Measurements from ENCODE around the gene ARHGAP45. TPM values are rescaled to one million over a fixed set of nuclear protein-coding genes. Genes with fewer than 3 reads are reported as not detected.
A peak's percentile ranks its signal among the peaks of the same experiment; 100 is the strongest.

The ARHGAP45 gene
- polyA plus RNA-seq, 3 donors, result 10.0 to 14.9 (median 14.8) TPM

DNA sequence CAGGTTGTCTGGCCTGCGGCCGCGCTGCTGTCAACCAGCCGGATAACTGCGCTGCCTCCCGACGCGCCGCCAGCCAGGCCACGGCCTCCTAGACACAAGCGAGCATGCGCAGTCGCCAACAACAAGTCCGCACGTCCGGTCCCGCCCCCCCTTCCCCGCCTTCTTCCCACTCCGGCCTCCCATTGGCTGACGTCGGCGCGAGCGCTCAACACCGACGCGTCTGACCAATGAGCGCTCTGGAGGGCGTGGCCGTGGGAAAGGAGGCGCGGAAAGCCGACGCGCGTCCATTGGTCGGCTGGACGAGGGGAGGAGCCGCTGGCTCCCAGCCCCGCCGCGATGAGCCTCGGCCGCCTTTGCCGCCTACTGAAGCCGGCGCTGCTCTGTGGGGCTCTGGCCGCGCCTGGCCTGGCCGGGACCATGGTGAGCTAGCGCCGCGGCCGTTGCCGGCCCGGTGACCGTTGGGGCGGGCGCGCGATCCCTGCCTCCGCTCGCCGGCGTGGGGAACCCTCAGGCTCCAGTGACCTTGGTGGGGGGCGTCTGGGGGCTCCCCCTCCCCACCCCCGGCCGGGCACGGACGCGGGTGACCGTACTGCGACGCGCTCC is 36.8 kb downstream of the ARHGAP45 start, which contains the start of gene GPX4:
TSS of gene GPX4 (plus strand) at position 287 of the 603 bp plus-strand sequence. CDS start at position 337, 50 bp downstream.
- DNase-seq, result peak; percentile 100

DNA sequence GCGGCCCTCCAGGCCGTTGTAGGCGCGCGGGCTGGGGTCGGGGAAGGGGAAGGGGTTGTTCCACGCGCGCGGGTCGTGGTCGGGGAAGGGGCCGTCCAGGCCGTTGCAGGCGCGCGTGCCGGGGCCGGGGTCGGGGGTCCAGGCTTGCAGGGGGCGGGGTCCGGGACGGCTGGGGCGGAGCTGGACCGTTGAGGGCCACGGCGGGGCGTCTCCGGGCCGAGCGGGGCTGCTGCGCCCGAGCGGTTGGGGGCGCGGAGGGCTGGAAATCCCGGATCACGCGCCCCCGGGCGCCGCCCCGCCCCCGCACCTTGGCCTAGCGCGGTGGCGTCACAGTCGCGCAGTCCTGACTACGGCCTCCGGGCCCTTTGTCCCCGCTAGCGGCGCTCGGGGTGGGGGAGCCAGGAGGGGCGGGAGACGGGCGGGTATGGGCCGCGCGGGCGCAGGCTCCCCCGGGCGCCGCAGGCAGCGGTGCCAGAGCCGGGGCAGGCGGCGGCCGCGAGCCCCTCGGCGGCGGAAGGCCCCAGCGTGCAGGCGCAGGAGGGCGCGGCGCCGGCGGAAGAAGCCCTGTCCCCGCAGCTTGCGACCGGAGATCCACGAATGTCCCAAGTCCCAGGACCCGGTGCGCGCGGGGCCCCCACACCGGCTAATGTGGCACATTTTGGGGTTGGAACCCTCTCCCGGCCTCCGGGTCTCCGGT is 37.5 kb downstream of the ARHGAP45 start:
- DNase-seq, result peak; percentile 73

DNA sequence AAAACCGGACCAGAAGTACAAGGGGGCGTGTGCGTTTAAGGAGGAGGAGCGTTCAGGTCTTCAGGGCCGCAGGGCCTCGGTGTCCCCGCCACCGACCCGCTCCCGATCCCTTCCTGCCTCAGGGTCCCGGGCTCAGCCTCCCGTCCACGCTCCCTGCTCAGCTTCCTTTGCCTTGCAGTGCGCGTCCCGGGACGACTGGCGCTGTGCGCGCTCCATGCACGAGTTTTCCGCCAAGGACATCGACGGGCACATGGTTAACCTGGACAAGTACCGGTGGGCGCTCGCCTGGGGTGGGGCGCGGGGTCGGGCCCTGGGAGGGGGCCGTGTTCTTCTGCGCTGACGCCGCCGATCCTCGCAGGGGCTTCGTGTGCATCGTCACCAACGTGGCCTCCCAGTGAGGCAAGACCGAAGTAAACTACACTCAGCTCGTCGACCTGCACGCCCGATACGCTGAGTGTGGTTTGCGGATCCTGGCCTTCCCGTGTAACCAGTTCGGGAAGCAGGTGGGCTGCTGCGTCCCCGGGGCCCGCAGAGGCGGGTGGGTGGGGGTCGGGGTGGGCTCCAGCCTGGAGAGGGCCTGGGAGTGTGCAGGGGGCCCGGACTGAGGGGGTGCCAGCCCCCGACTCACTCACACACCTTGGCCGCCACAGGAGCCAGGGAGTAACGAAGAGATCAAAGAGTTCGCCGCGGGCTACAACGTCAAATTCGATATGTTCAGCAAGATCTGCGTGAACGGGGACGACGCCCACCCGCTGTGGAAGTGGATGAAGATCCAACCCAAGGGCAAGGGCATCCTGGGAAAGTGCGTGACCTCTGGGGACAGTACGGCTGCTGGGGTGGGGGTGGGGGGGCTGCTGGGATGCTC is 38.3 kb downstream of the ARHGAP45 start:
- DNase-seq, result no peak

DNA sequence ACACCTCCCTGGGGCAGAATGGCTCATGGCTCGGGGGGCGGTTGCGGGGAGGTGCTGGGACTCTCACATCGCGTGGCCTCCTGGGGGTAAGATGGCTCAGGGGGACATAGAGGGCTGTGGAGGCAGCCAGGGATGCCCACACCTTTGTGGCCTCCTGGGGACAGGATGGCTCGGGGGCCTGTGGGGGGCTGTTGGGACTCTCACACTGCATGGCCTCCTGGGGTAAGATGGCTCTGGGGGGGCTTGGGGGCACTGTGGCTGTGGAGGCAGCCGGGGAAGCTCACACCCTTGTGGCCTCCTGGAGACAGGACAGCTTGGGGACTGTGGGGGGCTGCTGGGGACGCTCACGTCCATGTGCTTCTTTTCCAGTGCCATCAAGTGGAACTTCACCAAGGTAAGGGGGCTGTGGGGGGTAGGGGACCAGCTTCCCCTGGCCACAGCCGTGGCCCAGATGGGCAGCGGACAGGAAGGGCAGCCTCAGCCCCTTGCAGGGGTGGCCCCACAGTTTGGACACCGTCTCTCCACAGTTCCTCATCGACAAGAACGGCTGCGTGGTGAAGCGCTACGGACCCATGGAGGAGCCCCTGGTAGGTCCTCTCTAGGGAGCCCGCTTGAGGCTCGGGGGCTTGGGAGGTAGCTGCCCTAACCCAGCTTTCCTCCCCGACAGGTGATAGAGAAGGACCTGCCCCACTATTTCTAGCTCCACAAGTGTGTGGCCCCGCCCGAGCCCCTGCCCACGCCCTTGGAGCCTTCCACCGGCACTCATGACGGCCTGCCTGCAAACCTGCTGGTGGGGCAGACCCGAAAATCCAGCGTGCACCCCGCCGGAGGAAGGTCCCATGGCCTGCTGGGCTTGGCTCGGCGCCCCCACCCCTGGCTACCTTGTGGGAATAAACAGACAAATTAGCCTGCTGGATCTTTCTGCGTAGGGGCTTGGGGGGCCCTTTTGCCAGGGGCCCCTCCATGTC is 39.2 kb downstream of the ARHGAP45 start:
- DNase-seq, result no peak

DNA sequence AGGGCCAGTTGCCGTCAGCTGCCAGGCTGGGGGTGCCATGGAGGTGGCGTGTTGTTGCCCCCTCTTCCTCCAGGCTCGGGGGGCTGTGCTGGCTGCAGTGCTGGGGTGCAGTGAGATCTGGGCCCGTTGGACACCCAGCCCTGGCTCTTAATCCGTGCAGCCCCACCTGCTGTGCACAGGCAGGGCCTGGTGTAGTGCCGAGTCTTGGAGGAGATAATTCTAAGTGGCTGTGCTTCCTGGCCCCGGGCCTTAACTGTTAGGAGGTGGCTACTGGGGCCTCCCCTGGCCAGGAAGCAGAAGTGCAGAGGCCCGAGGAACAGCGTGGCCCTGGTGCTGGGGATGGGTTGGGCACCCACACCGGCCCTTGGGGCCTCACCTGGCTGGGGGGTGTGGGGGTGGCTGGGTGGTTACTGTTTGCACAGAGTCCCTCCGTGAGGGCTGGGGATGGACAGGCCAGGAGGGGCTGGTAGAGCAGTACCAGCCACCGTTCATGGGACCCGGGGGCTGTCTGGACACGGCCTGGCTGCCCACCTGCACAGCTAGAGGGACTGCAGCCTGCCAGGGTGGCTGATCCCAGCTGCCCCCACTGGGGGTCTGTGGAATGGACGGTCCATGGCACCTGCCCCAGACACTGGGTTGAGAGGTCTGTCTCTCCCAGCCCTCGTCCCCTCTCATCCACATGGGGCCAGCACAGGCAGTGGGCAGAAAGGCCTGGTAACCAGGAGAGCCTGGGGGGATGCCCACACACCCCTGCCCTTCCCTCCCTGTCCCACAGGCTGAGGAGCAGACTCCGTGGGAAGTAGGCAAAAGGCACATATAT is 40.1 kb downstream of the ARHGAP45 start:
- no peak for DNase-seq

DNA sequence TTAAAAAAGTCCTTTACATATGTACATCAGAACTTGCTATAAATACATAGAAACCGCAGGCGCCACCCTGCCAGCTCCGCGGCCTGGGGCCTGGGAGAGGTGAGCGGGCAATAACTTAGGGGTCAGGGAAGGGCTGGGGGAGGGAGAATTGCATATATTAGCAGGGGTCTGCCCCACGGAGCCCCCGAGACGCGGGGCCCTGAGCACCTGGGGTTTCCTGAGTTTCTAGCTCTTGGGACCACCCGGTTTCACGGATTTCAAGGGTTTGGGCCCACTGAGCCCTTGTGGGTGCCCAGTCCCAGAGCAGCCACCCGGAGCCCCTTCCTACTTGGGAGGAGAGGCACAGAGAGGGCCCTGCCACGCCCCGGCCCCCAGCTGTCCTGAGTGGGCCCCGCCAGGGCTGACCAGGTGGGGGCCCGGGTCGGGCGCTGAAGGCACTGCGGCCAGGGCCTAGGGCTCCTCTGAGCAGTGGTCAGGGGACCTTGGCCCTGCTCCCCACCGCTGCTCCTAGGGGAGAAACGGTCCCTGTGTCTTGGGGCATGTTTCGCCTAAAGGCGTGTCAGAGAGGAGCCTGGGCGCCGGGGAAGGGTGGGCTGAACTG is 40.8 kb downstream of the ARHGAP45 start:
- DNase-seq, result no peak

DNA sequence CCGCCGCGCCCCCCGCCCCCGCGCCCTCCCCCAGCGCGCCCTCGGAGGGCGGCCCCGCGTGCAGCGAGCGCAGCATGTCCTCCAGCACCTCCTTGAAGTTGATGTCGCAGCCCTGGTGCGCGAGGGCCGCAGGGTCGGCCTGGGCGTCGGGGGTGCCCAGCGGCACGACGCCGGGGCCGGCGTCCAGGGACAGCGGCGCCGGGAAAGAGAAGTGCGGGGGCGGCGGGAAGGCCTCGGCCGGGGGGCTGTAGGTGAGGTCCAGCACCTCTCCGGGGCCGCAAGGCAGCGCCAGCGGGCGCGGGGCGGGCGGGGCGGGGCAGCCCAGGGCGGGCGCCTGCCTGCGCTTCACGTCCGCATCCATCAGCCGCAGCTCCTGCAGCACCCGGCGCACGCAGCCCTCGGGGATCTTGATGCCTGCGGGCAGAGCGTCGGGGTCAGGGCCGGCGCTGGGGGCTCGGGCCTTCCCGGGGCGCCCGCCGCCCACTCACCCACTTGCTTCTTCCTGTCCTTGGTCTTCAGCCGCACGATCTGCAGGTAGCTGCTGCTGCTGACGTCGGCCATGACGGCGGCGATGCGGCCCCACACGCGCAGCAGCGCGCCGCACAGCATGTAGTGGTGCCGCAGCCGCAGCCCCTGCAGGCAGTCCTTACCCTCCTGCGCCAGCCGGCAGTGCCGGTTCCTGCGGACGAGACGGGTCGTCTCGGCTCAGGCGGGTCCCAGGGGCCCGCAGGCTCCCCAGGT is 41.5 kb downstream of the ARHGAP45 start:
- no peak for DNase-seq

DNA sequence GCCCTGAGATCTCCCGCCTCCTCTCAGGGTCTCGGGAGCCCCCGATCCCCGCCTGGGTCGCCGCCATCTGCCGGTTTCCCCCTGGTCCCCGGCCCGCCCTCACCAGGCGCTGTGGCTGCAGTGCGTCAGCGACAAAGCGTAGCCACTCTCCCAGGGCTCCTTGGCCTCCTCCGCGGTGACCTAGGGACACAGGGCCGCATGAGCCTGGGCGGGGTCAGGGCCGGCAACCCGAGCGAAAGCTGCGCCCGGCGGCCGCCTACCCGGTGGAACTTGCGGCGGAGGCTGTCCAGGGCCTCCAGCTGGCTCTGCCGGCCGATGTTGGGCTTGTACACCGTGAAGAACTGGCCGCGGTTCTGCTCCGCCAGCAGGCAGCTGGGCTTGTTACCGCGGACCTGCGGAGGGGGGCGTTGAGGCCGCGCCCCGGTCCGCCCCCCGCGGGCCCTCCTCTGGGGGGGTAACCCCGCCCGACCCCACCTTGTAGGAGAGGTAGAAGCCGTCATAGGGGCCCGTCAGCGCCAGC is 42.1 kb downstream of the ARHGAP45 start:
- DNase-seq, result no peak

DNA sequence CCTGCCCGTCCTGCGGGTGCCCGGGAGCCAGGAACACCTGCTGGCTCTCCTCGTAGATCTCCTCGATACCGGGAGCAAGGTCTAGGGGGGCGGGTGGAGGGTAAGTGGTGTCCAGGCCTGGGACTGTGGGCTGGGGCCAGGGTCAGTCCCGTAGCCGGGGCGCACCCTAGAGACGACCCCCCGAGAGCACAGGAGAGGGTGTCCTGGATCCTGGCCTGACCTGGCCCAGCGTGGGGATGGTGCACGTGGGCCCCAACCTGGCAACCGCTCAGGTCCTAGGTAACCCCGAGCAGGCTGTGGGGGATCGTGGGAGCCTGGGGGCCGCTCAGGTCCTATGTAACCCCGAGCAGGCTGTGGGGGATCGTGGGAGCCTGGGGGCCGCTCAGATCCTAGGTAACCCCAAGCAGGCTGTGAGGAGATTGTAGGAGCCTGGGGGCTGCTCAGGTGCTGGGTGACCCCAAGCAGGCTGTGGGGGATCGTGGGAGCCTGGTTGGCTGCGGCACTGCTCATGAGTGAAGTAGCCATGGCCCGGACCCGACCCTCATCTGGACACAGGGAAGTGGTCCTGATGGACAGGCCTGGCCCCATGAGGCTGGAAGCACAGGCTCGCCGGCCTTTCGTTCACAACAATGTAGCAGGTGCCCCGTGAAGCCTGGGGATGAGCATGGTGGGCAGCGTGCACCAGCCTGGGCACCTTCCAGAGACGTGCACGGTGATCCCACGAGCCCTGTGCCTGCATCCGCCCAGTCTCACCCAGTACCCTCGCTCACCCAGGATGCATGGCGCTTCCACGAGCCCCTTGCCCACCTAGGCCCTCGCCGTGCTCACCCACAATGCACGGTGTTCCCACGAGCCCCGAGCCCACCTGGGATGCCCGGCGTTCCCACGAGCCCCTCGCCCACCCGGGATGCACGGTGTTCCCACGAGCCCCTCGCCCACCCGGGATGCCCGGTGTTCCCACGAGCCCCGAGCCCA is 43.0 kb downstream of the ARHGAP45 start:
- DNase-seq, result no peak

DNA sequence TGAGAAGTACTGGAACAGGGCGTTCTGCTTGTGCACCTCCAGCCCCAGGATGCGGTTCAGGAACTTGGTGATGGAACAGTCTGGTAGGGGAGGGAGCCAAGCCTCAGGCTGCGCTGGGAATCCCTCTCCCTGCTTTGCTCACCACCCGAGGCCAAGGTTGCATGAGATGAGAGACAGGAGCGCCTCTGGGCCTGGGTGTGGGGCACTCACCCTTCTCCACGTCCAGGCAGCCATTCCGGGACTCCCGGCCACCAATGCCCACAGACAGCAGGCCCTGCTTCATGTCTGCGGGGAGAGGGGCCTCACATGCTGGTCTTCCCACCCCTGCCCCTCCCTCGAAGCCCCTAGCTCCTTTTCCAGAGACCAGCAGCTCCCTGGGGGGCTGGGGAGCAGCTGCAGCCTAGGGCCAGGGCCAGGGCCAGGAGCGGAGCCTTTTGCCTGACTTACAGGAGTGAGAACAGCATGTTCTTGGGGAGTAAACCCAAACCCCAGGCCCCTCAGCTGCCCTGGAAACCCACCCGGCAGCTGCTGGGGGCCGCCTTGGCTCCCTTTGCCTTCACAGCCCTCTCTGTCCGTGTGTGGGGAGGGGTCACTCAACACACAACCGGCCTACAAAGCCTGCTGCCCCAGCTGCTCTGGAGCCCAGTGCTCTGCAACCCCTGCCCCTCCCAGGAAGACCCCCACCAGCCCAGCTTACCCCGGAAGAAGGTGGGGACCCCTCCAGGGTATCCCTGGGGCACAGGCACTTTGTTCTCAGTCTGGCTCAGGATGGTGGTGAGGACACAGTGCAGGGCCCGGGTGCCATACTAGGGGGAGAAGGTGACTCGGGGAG is 44.1 kb downstream of the ARHGAP45 start:
- DNase-seq, result no peak

DNA sequence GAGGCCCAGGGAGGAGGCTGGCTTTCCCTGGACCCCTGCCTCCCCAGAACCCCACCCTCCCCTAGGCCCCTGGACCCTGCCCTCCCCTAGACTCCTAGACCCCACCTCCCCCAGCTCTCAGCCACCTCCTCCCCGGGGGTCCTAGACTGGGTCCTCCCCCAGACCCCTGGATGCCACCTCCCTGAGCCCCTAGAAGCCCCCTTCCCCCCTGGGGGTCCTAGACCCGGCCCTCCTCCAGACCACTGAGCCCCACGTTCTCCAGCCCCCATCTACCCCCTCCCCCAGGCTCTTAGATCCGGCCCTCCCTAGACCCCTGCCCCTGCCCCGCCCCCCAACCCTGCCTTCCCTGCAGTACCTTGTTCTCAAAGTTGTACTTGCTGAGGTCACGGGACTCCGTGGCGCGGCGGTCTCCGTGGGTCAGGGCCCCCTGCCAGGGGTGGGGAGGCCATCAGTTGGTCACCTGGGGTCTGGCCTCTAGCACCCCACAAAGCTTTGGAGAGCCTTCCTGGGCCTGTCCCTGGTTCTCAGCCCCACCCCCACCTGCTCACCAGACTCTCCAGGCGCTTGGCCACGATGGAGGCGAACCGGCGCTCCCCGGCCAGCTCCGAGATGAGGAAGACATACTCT is 44.8 kb downstream of the ARHGAP45 start:
- no peak for DNase-seq

DNA sequence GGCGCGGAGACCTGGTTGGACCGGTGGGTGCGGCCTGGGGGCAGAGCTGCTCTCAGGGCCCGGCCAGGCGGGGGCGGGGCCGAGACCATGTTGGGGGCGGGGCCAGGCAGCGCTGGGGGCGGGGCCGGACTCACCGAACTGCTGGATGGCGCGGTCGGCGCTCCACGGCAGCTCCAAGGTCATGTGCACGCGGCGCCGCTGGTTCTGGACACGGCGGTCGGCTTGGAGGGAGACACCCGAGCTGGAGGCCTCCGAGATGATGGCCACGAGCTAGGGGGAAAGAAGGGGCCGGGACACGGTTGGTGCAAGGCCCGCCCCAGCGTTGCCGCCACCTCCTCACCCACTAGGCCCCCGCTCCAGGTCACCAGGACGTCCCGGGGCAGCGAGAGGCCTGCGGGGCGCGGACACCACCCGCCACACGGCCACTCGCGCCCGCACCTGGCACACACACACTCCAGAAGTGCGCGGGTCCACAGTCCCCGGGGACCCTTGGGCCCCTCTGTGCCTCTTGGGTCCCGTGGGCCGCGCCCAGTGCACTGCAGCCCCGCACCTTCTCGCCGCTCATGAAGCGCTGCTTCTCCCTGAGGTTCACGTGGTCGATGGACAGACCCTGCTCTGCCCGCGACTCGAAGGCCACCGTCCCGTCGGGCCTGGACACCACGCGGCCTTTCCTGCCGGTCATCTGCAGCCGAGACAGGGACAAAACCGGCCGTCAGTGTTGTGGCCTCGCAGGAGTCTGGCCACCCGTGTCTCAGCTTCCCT is 45.5 kb downstream of the ARHGAP45 start:
- no peak for DNase-seq

DNA sequence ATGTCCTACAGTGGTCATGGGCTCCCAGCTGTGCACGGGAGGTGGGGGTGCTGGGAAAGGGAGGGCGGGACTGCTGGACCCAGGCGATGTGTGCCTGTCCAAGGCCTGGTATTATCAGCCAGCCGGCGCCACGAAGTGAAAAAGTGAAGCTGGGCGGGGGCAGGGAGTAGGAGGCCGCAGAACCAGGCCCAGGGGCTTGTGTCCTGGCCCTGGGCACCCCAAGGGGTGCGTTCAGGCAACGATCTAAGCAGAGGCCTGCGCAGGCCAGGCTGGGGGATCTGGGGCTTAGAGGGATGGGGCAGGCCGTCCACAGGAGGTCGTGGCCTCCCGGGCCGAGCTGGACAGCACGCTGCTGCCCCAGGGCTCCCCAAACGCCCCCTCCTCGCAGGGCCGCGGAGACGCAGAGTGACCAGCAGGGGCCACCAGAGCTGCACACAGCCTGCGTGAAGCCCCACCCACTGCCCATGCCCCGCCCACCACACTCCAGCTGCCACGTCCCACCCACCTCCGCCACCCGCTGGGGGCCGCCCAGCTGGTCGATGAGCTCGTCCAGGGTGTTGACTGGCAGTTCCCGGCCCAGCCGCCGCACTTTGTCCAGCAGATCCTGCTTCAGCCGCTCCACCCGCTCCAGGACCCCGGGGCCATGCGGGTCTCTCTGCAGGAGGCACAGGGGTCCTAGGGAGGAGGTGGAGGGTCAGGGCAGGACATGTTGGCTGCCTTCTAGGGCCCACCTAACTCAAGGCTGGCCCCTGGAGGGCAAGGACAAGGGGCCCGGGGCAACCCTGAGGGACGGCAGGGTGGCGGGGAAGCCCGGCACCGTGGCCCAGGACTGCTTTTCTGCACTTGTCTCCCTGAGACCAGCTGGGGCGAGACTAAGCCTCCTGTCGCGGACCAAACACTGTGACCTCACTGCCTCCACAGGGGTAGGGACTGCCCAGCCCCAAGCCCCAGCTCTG is 46.3 kb downstream of the ARHGAP45 start:
- DNase-seq, result peak; percentile 92

DNA sequence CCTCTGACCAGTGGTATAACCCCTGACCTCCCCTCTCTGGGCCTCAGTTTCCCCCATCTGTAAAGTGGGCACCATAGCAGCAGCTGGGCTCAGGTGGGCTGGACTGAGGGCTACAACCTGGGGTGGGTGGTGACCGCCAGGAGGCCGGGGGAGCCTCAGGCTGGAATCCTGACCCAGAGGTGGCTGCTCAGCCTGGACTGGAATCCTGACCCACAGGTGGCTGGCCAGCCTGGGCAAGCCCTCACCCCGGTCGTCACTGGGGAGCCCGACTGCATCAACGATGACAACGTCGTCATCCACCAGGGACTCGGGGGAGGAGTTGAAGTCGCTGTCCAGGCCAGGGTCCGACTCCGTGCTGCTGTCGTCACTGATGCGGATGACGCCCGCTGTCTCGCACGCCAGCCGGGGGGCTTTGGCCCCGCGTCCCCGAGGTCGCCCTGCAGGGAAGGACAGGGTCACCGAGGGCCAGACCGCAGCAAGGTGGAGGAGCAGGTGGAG is 47.1 kb downstream of the ARHGAP45 start:
- DNase-seq, result no peak

All from renal pelvis (tissue), 4 donors.